ENCODE measurements around the gene ELP1. TPM values are rescaled to one million over a fixed set of nuclear protein-coding genes. Genes with fewer than 3 reads are reported as not detected.
"Not testable (repeated sequence)": the region's sequence is repeated elsewhere in the genome, so short reads cannot be mapped to it uniquely, and the experiment has no call there.

ELP1 gene
- total and polyA plus RNA-seq, 4 donors = 9.3 to 27.7 (median 16.4) TPM

DNA sequence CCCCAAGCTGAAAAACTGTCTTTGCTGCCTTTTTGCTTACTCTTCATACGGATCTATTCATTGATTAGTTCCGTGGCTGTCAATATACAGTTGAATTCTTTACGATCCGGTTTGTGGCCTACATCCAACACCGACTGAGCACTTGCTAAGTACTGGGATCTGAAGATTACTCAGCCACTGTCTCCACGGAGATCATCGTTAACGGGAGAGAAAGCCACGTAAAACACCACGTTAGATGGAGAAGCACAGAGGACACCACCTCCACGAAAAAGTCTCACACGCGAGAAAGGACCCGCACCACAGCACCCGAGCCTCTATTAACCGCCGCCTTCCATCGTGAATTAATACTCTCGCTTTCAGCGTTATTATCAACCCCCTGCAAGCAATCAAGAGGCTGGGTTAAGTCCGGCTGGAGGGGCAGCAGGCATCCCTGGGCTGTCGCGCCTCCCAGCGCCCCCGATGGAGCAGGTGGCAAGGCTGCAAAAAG lies 650 bp downstream of the ELP1 start (continued):
- TF ChIP-seq, protein P1, sequence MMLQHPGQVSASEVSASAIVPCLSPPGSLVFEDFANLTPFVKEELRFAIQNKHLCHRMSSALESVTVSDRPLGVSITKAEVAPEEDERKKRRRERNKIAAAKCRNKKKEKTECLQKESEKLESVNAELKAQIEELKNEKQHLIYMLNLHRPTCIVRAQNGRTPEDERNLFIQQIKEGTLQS (IDR thresholded peaks at IDR 0.05) = no peak

- no peak overlapping the region for H3K27ac ChIP-seq (ENCODE audit: low read depth in 1 of 2, low read length in 2 of 2)
- WGBS = 96% methylated on average over 2 of the region's 2 CpGs
- TF ChIP-seq HNF4A (conservative IDR thresholded peaks at IDR 0.05) (no peak), MAX (IDR thresholded peaks at IDR 0.05) (no peak), ZBTB33 (IDR thresholded peaks at IDR 0.05) (no peak)
- no peak overlapping the region for H3K4me3 ChIP-seq (ENCODE audit: low read depth in 1 of 3, low read length in 3 of 3)
- DNase-seq (ENCODE audit: low spot score) = no peak
- H3K27me3 ChIP-seq (ENCODE audit: control insufficient read depth in 4 of 4, insufficient read depth in 4 of 4, low read length in 3 of 4) = no peaks in the 10 kb centered on the region
- peaks cover 5 to 17% (median 9%) of the 10 kb centered on the region in 4 donors for H3K4me1 ChIP-seq (ENCODE audit: control insufficient read depth in 4 of 4, insufficient read depth in 4 of 4, low read length in 3 of 4)
- peaks cover 3 to 45% (median 37%) of the 10 kb centered on the region in 4 donors for H3K36me3 ChIP-seq (ENCODE audit: control insufficient read depth in 4 of 4, insufficient read depth in 3 of 4, low read depth in 1 of 4, low read length in 3 of 4)
- H3K9me3 ChIP-seq (ENCODE audit: control insufficient read depth in 4 of 4, low read length in 3 of 4) = no peaks in the 10 kb centered on the region
- H3K9ac ChIP-seq (ENCODE audit: low read depth in 1 of 2, low read length in 2 of 2) = no peak overlapping the region
These were observed 5.5 kb downstream of the ELP1 start for GRCh38 chr9:108928386-108928785.

DNA sequence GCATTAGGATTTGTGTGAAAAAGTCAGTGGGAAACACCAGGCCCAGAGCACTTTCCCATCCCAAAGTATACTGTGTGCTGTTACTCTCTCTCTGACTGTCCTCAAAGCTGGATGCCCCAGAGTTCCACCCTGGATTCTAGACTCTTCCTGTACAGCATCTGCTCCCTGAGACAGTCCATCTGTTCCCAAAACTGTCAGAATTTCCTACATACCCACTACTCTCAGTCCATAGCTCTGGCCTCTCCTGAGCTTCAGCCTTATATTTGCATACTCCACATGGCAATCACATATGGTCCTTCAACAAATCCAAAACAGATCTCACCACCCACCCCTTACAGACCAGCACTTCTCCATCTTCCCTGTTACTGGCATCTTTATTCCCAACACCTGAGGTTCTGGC lies 9.5 kb downstream of the ELP1 start:
- DNase-seq (ENCODE audit: low spot score) = no peak
- Histone ChIP-seq H3K36me3 (ENCODE audit: control insufficient read depth in 4 of 4, insufficient read depth in 3 of 4, low read depth in 1 of 4, low read length in 3 of 4) (peaks cover 6 to 50% (median 43%) of the 10 kb centered on the region in 4 donors), H3K4me1 (ENCODE audit: control insufficient read depth in 4 of 4, insufficient read depth in 4 of 4, low read length in 3 of 4) (peaks cover 0 to 5% (median 1%) of the 10 kb centered on the region in 4 donors), H3K9ac (ENCODE audit: low read depth in 1 of 2, low read length in 2 of 2) (no peak overlapping the region), H3K4me3 (ENCODE audit: low read depth in 1 of 3, low read length in 3 of 3) (no peak overlapping the region), H3K27me3 (ENCODE audit: control insufficient read depth in 4 of 4, insufficient read depth in 4 of 4, low read length in 3 of 4) (no peaks in the 10 kb centered on the region), H3K9me3 (ENCODE audit: control insufficient read depth in 4 of 4, low read length in 3 of 4) (no peaks in the 10 kb centered on the region), H3K27ac (ENCODE audit: low read depth in 1 of 2, low read length in 2 of 2) (no peak overlapping the region)
- no peak for TF ChIP-seq HNF4G (IDR thresholded peaks at IDR 0.05)

DNA sequence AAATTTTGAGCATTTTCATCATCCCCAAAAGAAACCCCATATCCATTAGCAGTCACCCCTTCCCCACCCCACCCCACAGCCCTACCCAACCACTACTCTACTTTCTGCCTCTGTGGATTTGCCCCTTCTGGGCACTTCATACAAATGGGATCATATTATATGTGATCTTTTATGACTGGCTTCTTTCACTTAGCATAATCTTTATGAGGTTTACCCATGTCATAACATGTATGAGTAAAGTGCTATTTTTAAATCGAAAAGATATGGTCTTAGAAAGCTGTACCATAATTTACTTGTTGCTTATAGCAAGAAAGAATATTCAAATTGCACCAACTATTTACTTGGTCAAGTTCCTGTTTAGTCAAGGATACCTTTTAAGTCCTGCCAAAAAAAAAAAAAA lies 12.7 kb downstream of the ELP1 start:
- Histone ChIP-seq H3K9ac (ENCODE audit: low read depth in 1 of 2, low read length in 2 of 2) (no peak overlapping the region), H3K27me3 (ENCODE audit: control insufficient read depth in 4 of 4, insufficient read depth in 4 of 4, low read length in 3 of 4) (no peaks in the 10 kb centered on the region), H3K36me3 (ENCODE audit: control insufficient read depth in 4 of 4, insufficient read depth in 3 of 4, low read depth in 1 of 4, low read length in 3 of 4) (peaks cover 5 to 48% (median 34%) of the 10 kb centered on the region in 4 donors), H3K4me1 (ENCODE audit: control insufficient read depth in 4 of 4, insufficient read depth in 4 of 4, low read length in 3 of 4) (peaks cover 0 to 5% (median 1%) of the 10 kb centered on the region in 4 donors), H3K27ac (ENCODE audit: low read depth in 1 of 2, low read length in 2 of 2) (no peak overlapping the region), H3K4me3 (ENCODE audit: low read depth in 1 of 3, low read length in 3 of 3) (no peak overlapping the region), H3K9me3 (ENCODE audit: control insufficient read depth in 4 of 4, low read length in 3 of 4) (no peaks in the 10 kb centered on the region)
- no peak for TF ChIP-seq FOXA1 (IDR thresholded peaks at IDR 0.05)
- TF ChIP-seq, protein P1 (IDR thresholded peaks at IDR 0.05) = no peak
- no peak for TF ChIP-seq RXRA (IDR thresholded peaks at IDR 0.05)
- TF ChIP-seq NR2F2 (IDR thresholded peaks at IDR 0.05) = no peak
- TF ChIP-seq, protein P2, sequence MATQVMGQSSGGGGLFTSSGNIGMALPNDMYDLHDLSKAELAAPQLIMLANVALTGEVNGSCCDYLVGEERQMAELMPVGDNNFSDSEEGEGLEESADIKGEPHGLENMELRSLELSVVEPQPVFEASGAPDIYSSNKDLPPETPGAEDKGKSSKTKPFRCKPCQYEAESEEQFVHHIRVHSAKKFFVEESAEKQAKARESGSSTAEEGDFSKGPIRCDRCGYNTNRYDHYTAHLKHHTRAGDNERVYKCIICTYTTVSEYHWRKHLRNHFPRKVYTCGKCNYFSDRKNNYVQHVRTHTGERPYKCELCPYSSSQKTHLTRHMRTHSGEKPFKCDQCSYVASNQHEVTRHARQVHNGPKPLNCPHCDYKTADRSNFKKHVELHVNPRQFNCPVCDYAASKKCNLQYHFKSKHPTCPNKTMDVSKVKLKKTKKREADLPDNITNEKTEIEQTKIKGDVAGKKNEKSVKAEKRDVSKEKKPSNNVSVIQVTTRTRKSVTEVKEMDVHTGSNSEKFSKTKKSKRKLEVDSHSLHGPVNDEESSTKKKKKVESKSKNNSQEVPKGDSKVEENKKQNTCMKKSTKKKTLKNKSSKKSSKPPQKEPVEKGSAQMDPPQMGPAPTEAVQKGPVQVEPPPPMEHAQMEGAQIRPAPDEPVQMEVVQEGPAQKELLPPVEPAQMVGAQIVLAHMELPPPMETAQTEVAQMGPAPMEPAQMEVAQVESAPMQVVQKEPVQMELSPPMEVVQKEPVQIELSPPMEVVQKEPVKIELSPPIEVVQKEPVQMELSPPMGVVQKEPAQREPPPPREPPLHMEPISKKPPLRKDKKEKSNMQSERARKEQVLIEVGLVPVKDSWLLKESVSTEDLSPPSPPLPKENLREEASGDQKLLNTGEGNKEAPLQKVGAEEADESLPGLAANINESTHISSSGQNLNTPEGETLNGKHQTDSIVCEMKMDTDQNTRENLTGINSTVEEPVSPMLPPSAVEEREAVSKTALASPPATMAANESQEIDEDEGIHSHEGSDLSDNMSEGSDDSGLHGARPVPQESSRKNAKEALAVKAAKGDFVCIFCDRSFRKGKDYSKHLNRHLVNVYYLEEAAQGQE (IDR thresholded peaks at IDR 0.05) = no peak
- TF ChIP-seq CTCF (IDR thresholded peaks at IDR 0.05; ENCODE audit: low read depth, low read length, missing input control) = no peak
- no peak for TF ChIP-seq RAD21 (IDR thresholded peaks at IDR 0.05)
- no peak for TF ChIP-seq JUND (IDR thresholded peaks at IDR 0.05)
- TF ChIP-seq TAF1 (conservative IDR thresholded peaks at IDR 0.05) = no peak
- TF ChIP-seq MAX (IDR thresholded peaks at IDR 0.05) = no peak
- TF ChIP-seq HNF4A (conservative IDR thresholded peaks at IDR 0.05) = no peak
- TF ChIP-seq YY1 (IDR thresholded peaks at IDR 0.05) = no peak
- no peak for DNase-seq (ENCODE audit: low spot score)
- WGBS = 79% methylated on average over 1 of the region's 1 CpG

DNA sequence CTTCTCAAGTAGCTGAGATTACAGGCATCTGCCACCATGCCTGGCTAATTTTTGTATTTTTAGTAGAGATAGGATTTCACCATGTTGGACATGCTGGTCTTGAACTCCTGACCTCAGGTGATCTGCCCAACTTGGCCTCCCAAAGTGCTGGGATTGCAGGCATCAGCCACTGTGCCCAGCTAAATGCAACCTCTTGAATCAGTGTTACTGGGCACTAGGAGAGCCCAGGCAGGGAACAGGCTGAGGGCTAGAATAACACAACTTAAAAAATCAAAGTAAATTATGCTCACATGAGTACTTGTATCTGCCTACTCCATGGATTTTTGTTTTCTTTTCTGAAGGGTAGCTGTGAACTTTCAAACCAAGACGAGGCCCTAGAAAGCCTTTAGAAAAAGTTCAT lies 13.5 kb downstream of the ELP1 start:
- H3K27ac ChIP-seq (ENCODE audit: low read depth in 1 of 2, low read length in 2 of 2); H3K27me3 ChIP-seq (ENCODE audit: control insufficient read depth in 4 of 4, insufficient read depth in 4 of 4, low read length in 3 of 4); H3K4me3 ChIP-seq (ENCODE audit: low read depth in 1 of 3, low read length in 3 of 3); DNase-seq (ENCODE audit: low spot score); H3K9me3 ChIP-seq (ENCODE audit: control insufficient read depth in 4 of 4, low read length in 3 of 4); H3K4me1 ChIP-seq (ENCODE audit: control insufficient read depth in 4 of 4, insufficient read depth in 4 of 4, low read length in 3 of 4); H3K9ac ChIP-seq (ENCODE audit: low read depth in 1 of 2, low read length in 2 of 2): not testable (repeated sequence)
- WGBS = 93% methylated on average over 1 of the region's 1 CpG
- H3K36me3 ChIP-seq (ENCODE audit: control insufficient read depth in 4 of 4, insufficient read depth in 3 of 4, low read depth in 1 of 4, low read length in 3 of 4) = peaks cover 6 to 47% (median 34%) of the 10 kb centered on the region in 4 donors
